Measurements from ENCODE around the gene GPSM1.

DNA sequence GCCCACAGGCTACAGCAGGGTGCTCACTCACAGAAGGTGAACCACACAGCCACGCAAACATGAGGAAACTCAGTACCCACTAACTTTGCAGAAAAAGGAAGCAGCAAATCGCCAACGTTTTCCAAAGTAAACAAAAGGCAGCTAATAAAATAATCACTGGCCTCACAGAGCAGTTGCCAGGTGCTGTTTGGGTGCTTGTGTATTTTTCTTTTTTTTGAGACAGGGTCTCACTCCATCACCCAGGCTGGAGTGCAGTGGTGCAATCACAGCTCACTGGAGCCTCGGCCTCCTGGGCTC is 68.8 kb downstream of the GPSM1 start:
- TF ChIP-seq, protein P1, sequence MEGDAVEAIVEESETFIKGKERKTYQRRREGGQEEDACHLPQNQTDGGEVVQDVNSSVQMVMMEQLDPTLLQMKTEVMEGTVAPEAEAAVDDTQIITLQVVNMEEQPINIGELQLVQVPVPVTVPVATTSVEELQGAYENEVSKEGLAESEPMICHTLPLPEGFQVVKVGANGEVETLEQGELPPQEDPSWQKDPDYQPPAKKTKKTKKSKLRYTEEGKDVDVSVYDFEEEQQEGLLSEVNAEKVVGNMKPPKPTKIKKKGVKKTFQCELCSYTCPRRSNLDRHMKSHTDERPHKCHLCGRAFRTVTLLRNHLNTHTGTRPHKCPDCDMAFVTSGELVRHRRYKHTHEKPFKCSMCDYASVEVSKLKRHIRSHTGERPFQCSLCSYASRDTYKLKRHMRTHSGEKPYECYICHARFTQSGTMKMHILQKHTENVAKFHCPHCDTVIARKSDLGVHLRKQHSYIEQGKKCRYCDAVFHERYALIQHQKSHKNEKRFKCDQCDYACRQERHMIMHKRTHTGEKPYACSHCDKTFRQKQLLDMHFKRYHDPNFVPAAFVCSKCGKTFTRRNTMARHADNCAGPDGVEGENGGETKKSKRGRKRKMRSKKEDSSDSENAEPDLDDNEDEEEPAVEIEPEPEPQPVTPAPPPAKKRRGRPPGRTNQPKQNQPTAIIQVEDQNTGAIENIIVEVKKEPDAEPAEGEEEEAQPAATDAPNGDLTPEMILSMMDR (conservative IDR thresholded peaks at IDR 0.05 in 1 of 2, IDR thresholded peaks at IDR 0.05 in 1 of 2; ENCODE audit: extremely low read depth in 1 of 2, insufficient read depth in 1 of 2, low read depth in 1 of 2, low read length in 2 of 2), result no peak
- no peak for TF ChIP-seq EZH2 (IDR thresholded peaks at IDR 0.05; ENCODE audit: borderline replicate concordance, low read length)

Measured in mammary epithelial cell (primary cell).